Mesothelial cell of epicardium (in vitro differentiated cells): ENCODE measurements around the gene CSTF3. TPM values are rescaled to one million over a fixed set of nuclear protein-coding genes. Genes with fewer than 3 reads are reported as not detected.

ENCODE experiments used
- DNase-seq, 2 experiments: peaks; one replicate each; pipeline ENCODE4 v3.0.0; 2021; ENCODE audit warnings: low spot score in 2 of 2; ENCODE audit not compliant: unreplicated experiment in 2 of 2
- H3K27ac Mint-ChIP-seq: 2 replicates; pipeline ENCODE4 v1.8.0; 2021; ENCODE audit warnings: mixed read lengths
- H3K27me3 Mint-ChIP-seq: 2 replicates; pipeline ENCODE4 v1.8.0; 2021; ENCODE audit warnings: low read depth, mixed read lengths
- H3K36me3 Mint-ChIP-seq: 2 replicates; pipeline ENCODE4 v1.8.0; 2021; ENCODE audit warnings: mixed read lengths
- H3K4me1 Mint-ChIP-seq: 2 replicates; pipeline ENCODE4 v1.8.0; 2021; ENCODE audit warnings: mixed read lengths
- H3K4me3 Mint-ChIP-seq: 2 replicates; pipeline ENCODE4 v1.8.0; 2021; ENCODE audit warnings: mild to moderate bottlenecking, moderate library complexity, mixed read lengths
- H3K9me3 Mint-ChIP-seq: 2 replicates; pipeline ENCODE4 v1.8.0; 2021; ENCODE audit warnings: mixed read lengths
- CTCF ChIP-seq: fragments of 200-600 bp; sonication (generic); IDR thresholded peaks from one replicate; pipeline ENCODE4 v1.5.0; 2021; ENCODE audit warnings: antibody characterized with exemption; ENCODE audit not compliant: unreplicated experiment
- total RNA-seq: library from RNA; stranded (reverse); gene quantifications from 3 replicates; pipeline ENCODE4 v1.2.1, GENCODE V29; 2021

The CSTF3 gene
- total RNA-seq, 1 donor from 2014 or later = 50.3 TPM

GRCh38 chr11:33135216-33135615, 26.1 kb downstream of the CSTF3 start:
- Mint-ChIP-seq H3K9me3 (no peaks in the 10 kb centered on the region), H3K36me3 (peaks cover 1% of the 10 kb centered on the region), H3K27ac (peak overlapping the region; percentile 82), H3K4me3 (no peak overlapping the region), H3K4me1 (peaks cover 10% of the 10 kb centered on the region), H3K27me3 (no peaks in the 10 kb centered on the region)
- DNase-seq = no peak
- TF ChIP-seq CTCF = no peak

GRCh38 chr11:33134276-33134675, 27.0 kb downstream of the CSTF3 start:
- H3K27ac Mint-ChIP-seq = peak overlapping the region; percentile 11

GRCh38 chr11:33133761-33134160, 27.5 kb downstream of the CSTF3 start:
- H3K27ac Mint-ChIP-seq = no peak overlapping the region

More at GRCh38 chr11:33134276-33134675, 27.0 kb downstream of the CSTF3 start:
- Mint-ChIP-seq H3K4me3 (no peak overlapping the region), H3K4me1 (peaks cover 10% of the 10 kb centered on the region), H3K9me3 (no peaks in the 10 kb centered on the region), H3K27me3 (no peaks in the 10 kb centered on the region), H3K36me3 (no peaks in the 10 kb centered on the region)
- DNase-seq = no peak
- no peak for TF ChIP-seq CTCF

GRCh38 chr11:33132510-33132909, 28.8 kb downstream of the CSTF3 start:
- Mint-ChIP-seq H3K27ac (no peak overlapping the region), H3K4me3 (no peak overlapping the region), H3K9me3 (no peaks in the 10 kb centered on the region), H3K4me1 (peaks cover 21% of the 10 kb centered on the region), H3K36me3 (no peaks in the 10 kb centered on the region), H3K27me3 (no peaks in the 10 kb centered on the region)
- DNase-seq = no peak
- no peak for TF ChIP-seq CTCF

More at GRCh38 chr11:33133761-33134160, 27.5 kb downstream of the CSTF3 start:
- no peaks in the 10 kb centered on the region for H3K27me3 Mint-ChIP-seq
- peaks cover 12% of the 10 kb centered on the region for H3K4me1 Mint-ChIP-seq
- H3K4me3 Mint-ChIP-seq = no peak overlapping the region
- H3K9me3 Mint-ChIP-seq = no peaks in the 10 kb centered on the region
- no peaks in the 10 kb centered on the region for H3K36me3 Mint-ChIP-seq
- no peak for DNase-seq
- no peak for TF ChIP-seq CTCF

- H3K9me3 Mint-ChIP-seq = peaks cover 9% of the 10 kb centered on the region
- TF ChIP-seq CTCF = no peak
- no peaks in the 10 kb centered on the region for H3K27me3 Mint-ChIP-seq
- H3K36me3 Mint-ChIP-seq = peaks cover 10% of the 10 kb centered on the region
- H3K27ac Mint-ChIP-seq = peak overlapping the region; percentile 50
- no peak overlapping the region for H3K4me3 Mint-ChIP-seq
- DNase-seq = no peak
- peaks cover 21% of the 10 kb centered on the region for H3K4me1 Mint-ChIP-seq
These were observed 32.5 kb downstream of the CSTF3 start for GRCh38 chr11:33128739-33129138.

- Mint-ChIP-seq H3K27ac (peak overlapping the region; percentile 81), H3K4me1 (peaks cover 21% of the 10 kb centered on the region), H3K36me3 (peaks cover 10% of the 10 kb centered on the region), H3K27me3 (no peaks in the 10 kb centered on the region), H3K9me3 (peaks cover 9% of the 10 kb centered on the region), H3K4me3 (no peak overlapping the region)
- no peak for DNase-seq
- no peak for TF ChIP-seq CTCF
These were observed 35.7 kb downstream of the CSTF3 start for GRCh38 chr11:33125611-33126010.
